BLaER1 (cell line): ENCODE results near the gene GNB1L.
A peak's percentile ranks its signal among the peaks of the same experiment; 100 is the strongest.

Source experiments
- H3K27ac ChIP-seq: shearing (Covaris generic); formaldehyde crosslinking; 2 replicates; pipeline ENCODE4 v1.8.1; 2022
- H3K27me3 ChIP-seq: shearing (Covaris generic); formaldehyde crosslinking; 2 replicates; pipeline ENCODE4 v1.8.1; 2022
- H3K36me3 ChIP-seq: shearing (Covaris generic); formaldehyde crosslinking; 2 replicates; pipeline ENCODE4 v1.8.1; 2022
- H3K4me1 ChIP-seq: shearing (Covaris generic); formaldehyde crosslinking; 2 replicates; pipeline ENCODE4 v1.8.1; 2022
- H3K4me2 ChIP-seq: shearing (Covaris generic); formaldehyde crosslinking; 2 replicates; pipeline ENCODE4 v1.8.1; 2022
- H3K4me3 ChIP-seq: shearing (Covaris generic); formaldehyde crosslinking; 2 replicates; pipeline ENCODE4 v1.8.1; 2022
- H3K9ac ChIP-seq: shearing (Covaris generic); formaldehyde crosslinking; 2 replicates; pipeline ENCODE4 v1.8.1; 2022
- H3K9me3 ChIP-seq: shearing (Covaris generic); formaldehyde crosslinking; 2 replicates; pipeline ENCODE4 v1.8.1; 2022
- H4K20me1 ChIP-seq: shearing (Covaris generic); formaldehyde crosslinking; 2 replicates; pipeline ENCODE4 v1.8.1; 2022
- Cebpa-rat ChIP-seq: shearing (Covaris generic); IDR thresholded peaks from 2 replicates; pipeline ENCODE4 v1.8.1; 2022

GNB1L gene

DNA sequence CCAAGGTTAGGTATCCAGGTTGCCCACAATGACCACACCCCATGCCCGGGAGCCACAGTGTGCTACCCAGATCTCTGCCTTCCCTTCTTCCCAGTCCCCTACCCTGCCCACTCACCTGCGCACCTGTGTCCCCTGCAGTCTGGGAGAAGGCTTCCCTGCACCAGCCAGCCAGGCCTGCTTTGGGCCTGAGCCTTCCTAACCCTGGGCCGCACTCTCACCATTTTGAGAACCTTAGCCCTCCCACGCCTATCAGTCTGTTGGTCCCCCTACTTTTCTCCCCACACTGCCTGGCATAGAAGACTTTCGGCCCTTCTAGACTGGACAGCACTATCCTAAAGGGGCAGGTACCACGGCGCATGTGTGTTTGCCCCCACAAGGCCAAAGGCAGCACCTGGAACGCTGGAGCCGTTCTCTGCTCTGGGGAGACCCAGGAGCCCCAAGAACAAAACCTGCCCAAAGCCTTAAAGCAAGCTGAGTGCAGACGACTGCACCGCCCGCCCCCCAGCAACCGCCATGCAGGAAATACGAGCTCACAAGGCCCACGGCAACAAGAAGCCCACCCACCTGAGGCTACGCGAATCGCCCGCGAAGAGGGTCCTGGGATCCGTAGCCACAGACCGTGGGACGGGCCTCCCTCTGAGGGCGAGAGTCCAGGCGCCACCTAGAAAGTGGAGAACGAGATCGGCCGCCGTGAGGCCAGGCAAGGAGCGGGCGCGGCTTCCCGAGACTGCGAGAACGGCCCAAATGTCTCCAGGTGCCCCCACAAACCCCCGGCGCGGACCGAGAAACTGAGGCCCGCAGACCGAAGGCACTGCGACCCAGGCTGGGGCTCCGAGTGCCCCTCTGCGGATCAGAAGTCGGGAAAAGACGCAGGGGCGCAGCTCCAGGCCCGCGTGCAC is 546 bp downstream of the GNB1L start:
- H3K4me2 ChIP-seq = peak overlapping the region; percentile 97
- H3K27ac ChIP-seq = peak overlapping the region; percentile 92
- peak overlapping the region; percentile 96 for H3K9ac ChIP-seq
- no peak for TF ChIP-seq Cebpa-rat
- H3K4me1 ChIP-seq = peaks cover 30% of the 10 kb centered on the region
- no peaks in the 10 kb centered on the region for H3K9me3 ChIP-seq
- H3K36me3 ChIP-seq = peaks cover 35% of the 10 kb centered on the region
- no peaks in the 10 kb centered on the region for H3K27me3 ChIP-seq
- peak overlapping the region; percentile 93 for H3K4me3 ChIP-seq
- H4K20me1 ChIP-seq = peaks cover 54% of the 10 kb centered on the region

DNA sequence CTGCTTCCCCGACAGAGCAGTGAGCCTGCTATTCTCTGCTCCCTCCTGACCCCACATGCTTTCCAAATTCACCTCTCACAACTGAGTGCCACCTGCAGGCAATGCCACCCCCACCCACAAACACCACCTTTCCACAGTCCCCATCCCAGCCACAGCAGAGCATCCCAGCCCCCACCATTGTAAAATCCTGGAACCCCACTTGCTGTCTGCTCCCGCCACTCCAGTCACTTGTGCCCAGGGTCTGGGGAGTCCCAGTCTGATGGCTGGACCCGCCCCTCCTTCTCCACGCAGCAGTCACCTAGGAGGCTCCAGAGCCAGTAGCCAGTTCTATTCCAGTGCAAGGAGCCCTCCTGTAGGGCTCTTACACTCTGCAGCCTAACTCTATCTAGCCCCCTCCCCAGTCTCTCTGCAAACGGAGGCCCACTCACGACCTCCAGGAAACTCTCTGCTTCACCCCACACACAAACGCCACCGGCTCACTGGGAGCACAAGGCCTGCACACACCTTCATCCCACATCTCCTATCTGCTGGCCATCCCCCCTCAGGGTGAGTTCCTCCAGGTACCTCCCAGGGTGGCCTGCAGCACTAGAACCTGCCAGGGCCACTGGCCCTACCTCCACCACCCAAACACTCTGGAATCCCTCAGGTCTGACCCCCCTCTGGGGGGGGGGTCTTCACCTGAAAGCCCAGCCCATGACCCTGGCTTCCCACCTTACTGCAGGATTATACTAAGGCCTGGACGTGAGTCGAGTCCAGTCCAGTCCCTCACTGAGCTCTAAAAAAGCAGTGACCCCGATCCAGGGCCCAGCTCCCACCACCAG is 1.4 kb downstream of the GNB1L start:
- Histone ChIP-seq H3K27ac (peak overlapping the region; percentile 92), H3K36me3 (peaks cover 43% of the 10 kb centered on the region), H3K27me3 (no peaks in the 10 kb centered on the region), H3K4me1 (peaks cover 37% of the 10 kb centered on the region), H3K9me3 (no peaks in the 10 kb centered on the region), H3K9ac (peak overlapping the region; percentile 96), H4K20me1 (peaks cover 62% of the 10 kb centered on the region), H3K4me3 (peak overlapping the region; percentile 93), H3K4me2 (peak overlapping the region; percentile 97)
- no peak for TF ChIP-seq Cebpa-rat

- peak overlapping the region; percentile 93; the same call in 1 of the 2 replicates for H3K4me3 ChIP-seq
- peaks cover 41% of the 10 kb centered on the region for H3K4me1 ChIP-seq
- no peak overlapping the region for H3K27ac ChIP-seq
- no peak for TF ChIP-seq Cebpa-rat
- peak overlapping the region; percentile 97 for H3K4me2 ChIP-seq
- no peaks in the 10 kb centered on the region for H3K27me3 ChIP-seq
- H3K9me3 ChIP-seq = no peaks in the 10 kb centered on the region
- H3K36me3 ChIP-seq = peaks cover 48% of the 10 kb centered on the region
- peaks cover 72% of the 10 kb centered on the region for H4K20me1 ChIP-seq
- H3K9ac ChIP-seq = peak overlapping the region; percentile 96; the same call in 1 of the 2 replicates
These were observed 2.4 kb downstream of the GNB1L start for GRCh38 chr22:19852177-19852781.

- Histone ChIP-seq H3K36me3 (peaks cover 56% of the 10 kb centered on the region), H3K4me2 (no peak overlapping the region), H3K4me3 (no peak overlapping the region), H3K4me1 (peaks cover 43% of the 10 kb centered on the region), H3K9ac (no peak overlapping the region), H4K20me1 (peaks cover 80% of the 10 kb centered on the region), H3K27me3 (no peaks in the 10 kb centered on the region), H3K9me3 (no peaks in the 10 kb centered on the region), H3K27ac (0 out of 2 replicates have a peak overlapping the region, but pooled peaks have one; percentile 7)
- TF ChIP-seq Cebpa-rat = no peak
These were observed 3.1 kb downstream of the GNB1L start for GRCh38 chr22:19851291-19852176.

GRCh38 chr22:19850763-19851109 is 3.9 kb downstream of the GNB1L start:
- H3K4me1 ChIP-seq = peaks cover 43% of the 10 kb centered on the region
- H3K36me3 ChIP-seq = peaks cover 59% of the 10 kb centered on the region
- H3K27ac ChIP-seq = 0 out of 2 replicates have a peak overlapping the region, but pooled peaks have one; percentile 7
- H3K27me3 ChIP-seq = no peaks in the 10 kb centered on the region
- H3K4me2 ChIP-seq = no peak overlapping the region
- no peak overlapping the region for H3K4me3 ChIP-seq
- no peaks in the 10 kb centered on the region for H3K9me3 ChIP-seq
- H4K20me1 ChIP-seq = peaks cover 88% of the 10 kb centered on the region
- no peak overlapping the region for H3K9ac ChIP-seq
- TF ChIP-seq Cebpa-rat = no peak

GRCh38 chr22:19849835-19850762 is 4.6 kb downstream of the GNB1L start:
- Histone ChIP-seq H3K4me3 (no peak overlapping the region), H3K27ac (0 out of 2 replicates have a peak overlapping the region, but pooled peaks have one; percentile 7), H3K4me1 (peaks cover 49% of the 10 kb centered on the region), H3K27me3 (no peaks in the 10 kb centered on the region), H3K36me3 (peaks cover 59% of the 10 kb centered on the region), H4K20me1 (peaks cover 94% of the 10 kb centered on the region), H3K9ac (no peak overlapping the region), H3K9me3 (no peaks in the 10 kb centered on the region), H3K4me2 (no peak overlapping the region)
- TF ChIP-seq Cebpa-rat = no peak

- H3K27ac ChIP-seq = 0 out of 2 replicates have a peak overlapping the region, but pooled peaks have one; percentile 12
- peaks cover 59% of the 10 kb centered on the region for H3K36me3 ChIP-seq
- peaks cover 100% of the 10 kb centered on the region for H4K20me1 ChIP-seq
- no peak overlapping the region for H3K9ac ChIP-seq
- H3K4me3 ChIP-seq = no peak overlapping the region
- no peaks in the 10 kb centered on the region for H3K27me3 ChIP-seq
- no peaks in the 10 kb centered on the region for H3K9me3 ChIP-seq
- H3K4me1 ChIP-seq = peaks cover 63% of the 10 kb centered on the region
- H3K4me2 ChIP-seq = peak overlapping the region; percentile 15; the same call in 1 of the 2 replicates
- no peak for TF ChIP-seq Cebpa-rat
These were observed 6.1 kb downstream of the GNB1L start for GRCh38 chr22:19848298-19849224.
